ENCODE results near the gene PSMB11. TPM values are rescaled to one million over a fixed set of nuclear protein-coding genes. Genes with fewer than 3 reads are reported as not detected.

The PSMB11 gene
- total RNA-seq, 4 donors from 2014 or later, result not detected

GRCh38 chr14:23006188-23006534 is 35.9 kb upstream of the PSMB11 start:
- peak in 1 of 2 donors; percentile 14 for DNase-seq (ENCODE audit: low spot score in 2 of 2)
- TF ChIP-seq POLR2A (IDR thresholded peaks at IDR 0.05) (no peak), CTCF (IDR thresholded peaks at IDR 0.05) (no peak)
- intact Hi-C loops (cut with DNase I; ENCODE audit: low total_unique reads), result no loop called here
- 69 to 71% methylated on average over 5 of the region's 5 CpGs for WGBS, 2 donors
- no peak overlapping the region for H3K4me3 ChIP-seq (ENCODE audit: low read depth, poor library complexity, severe bottlenecking)

- peak overlapping the region; percentile 35 for H3K4me3 ChIP-seq (ENCODE audit: low read depth, poor library complexity, severe bottlenecking)
- intact Hi-C loops (cut with DNase I; ENCODE audit: low total_unique reads), result no loop called here
- no peak for TF ChIP-seq POLR2A (IDR thresholded peaks at IDR 0.05)
- peak in 1 of 3 donors; percentile 33 for TF ChIP-seq CTCF (IDR thresholded peaks at IDR 0.05)
- 1% methylated on average over 62 of the region's 62 CpGs for WGBS, 2 donors
- peak; percentile 97 to 99 for DNase-seq (ENCODE audit: low spot score in 2 of 2)
Measured at GRCh38 chr14:23006544-23007419, 35.2 kb upstream of the PSMB11 start.

GRCh38 chr14:23008831-23009230 is 33.2 kb upstream of the PSMB11 start:
- 24 to 25% methylated on average over 3 of the region's 3 CpGs for WGBS, 2 donors
- intact Hi-C loops (cut with DNase I; ENCODE audit: low total_unique reads), result no loop called here
- no peak overlapping the region for H3K4me3 ChIP-seq (ENCODE audit: low read depth, poor library complexity, severe bottlenecking)
- TF ChIP-seq CTCF (IDR thresholded peaks at IDR 0.05), result no peak
- TF ChIP-seq POLR2A (IDR thresholded peaks at IDR 0.05), result no peak
- no peak for DNase-seq (ENCODE audit: low spot score in 2 of 2)

GRCh38 chr14:23009483-23009938 is 32.5 kb upstream of the PSMB11 start:
- 4 to 5% methylated on average over 8 of the region's 8 CpGs for WGBS, 2 donors
- intact Hi-C loops (cut with DNase I; ENCODE audit: low total_unique reads), result no loop called here
- H3K4me3 ChIP-seq (ENCODE audit: low read depth, poor library complexity, severe bottlenecking), result peak overlapping the region; percentile 28
- TF ChIP-seq POLR2A (IDR thresholded peaks at IDR 0.05) (no peak), CTCF (IDR thresholded peaks at IDR 0.05) (no peak)
- peak in 1 of 2 donors; percentile 23 for DNase-seq (ENCODE audit: low spot score in 2 of 2)

- H3K4me3 ChIP-seq (ENCODE audit: low read depth, poor library complexity, severe bottlenecking), result peak within 1 kb of the TSS; percentile 28
- peak; percentile 71 to 97 for DNase-seq (ENCODE audit: low spot score in 2 of 2)
- intact Hi-C loops (cut with DNase I; ENCODE audit: low total_unique reads), result no loop called here
- WGBS, 2 donors, result 1 to 2% methylated on average over 40 of the region's 40 CpGs
- TF ChIP-seq POLR2A (IDR thresholded peaks at IDR 0.05) (no peak), CTCF (IDR thresholded peaks at IDR 0.05) (no peak)
Measured at GRCh38 chr14:23009939-23010726, 31.9 kb upstream of the PSMB11 start, which contains the start of gene C14orf93. TSS of gene C14orf93 (minus strand) at chr14:23010143. CDS start at chr14:22999023, 11,120 bp downstream.
